HEK293 (cell line): ENCODE results near the gene ZBTB8A.

Experiments
- CTCF ChIA-PET: fragments of 350-600 bp; formaldehyde crosslinking; extraction: SDS; loops from one replicate; lab custom pipeline; 2021; ENCODE audit warnings: antibody characterized with exemption; lab: Yijun Ruan, JAX
- POLR2A ChIA-PET: fragments of 300-600 bp; formaldehyde crosslinking; extraction: SDS; loops from one replicate; lab custom pipeline; 2020; ENCODE audit warnings: antibody characterized with exemption, inconsistent platforms; lab: Yijun Ruan, JAX
- H3K27ac ChIP-seq: fragments of 200-500 bp; sonication (Bioruptor generic); 2 replicates; pipeline ENCODE4 v1.5.1; 2014; ENCODE audit warnings: low read depth, low read length, control low read depth, inconsistent platforms; ENCODE audit errors: extremely low read depth
- H3K36me3 ChIP-seq, 2 experiments: fragments of 200-500 bp in 1 of 2; sonication (Bioruptor generic) in 1 of 2; 1 replicate in 1 of 2; 2 replicates in 1 of 2; pipeline ENCODE4 v1.5.1; 2014 to 2017; ENCODE audit warnings: inconsistent platforms in 2 of 2, low read length in 2 of 2; ENCODE audit not compliant: control insufficient read depth in 2 of 2, insufficient read depth in 1 of 2
- H3K4me1 ChIP-seq: fragments of 200-500 bp; sonication (Bioruptor generic); 2 replicates; pipeline ENCODE4 v1.5.1; 2014; ENCODE audit warnings: mild to moderate bottlenecking, low read length, inconsistent platforms; ENCODE audit not compliant: control insufficient read depth, insufficient read depth
- H3K4me3 ChIP-seq: 2 replicates; pipeline ENCODE4 v1.5.1; 2011; ENCODE audit warnings: low read depth, mild to moderate bottlenecking, control low read depth, low read length, moderate library complexity
- H3K9me3 ChIP-seq: fragments of 200-500 bp; sonication (Bioruptor generic); 2 replicates; pipeline ENCODE4 v1.5.1; 2014; ENCODE audit warnings: low read depth, low read length, inconsistent platforms; ENCODE audit not compliant: control insufficient read depth, insufficient read depth
- KLF7 ChIP-seq: fragments of 450-650 bp; formaldehyde crosslinking; IDR thresholded peaks from 2 replicates; pipeline ENCODE4 v1.5.1; 2016; ENCODE audit warnings: missing biosample characterization, missing genetic modification characterization, borderline replicate concordance
- SETDB1 ChIP-seq: IDR thresholded peaks from one replicate; pipeline ENCODE4 v1.6.1; 2017; ENCODE audit warnings: mild to moderate bottlenecking, low read length, moderate library complexity, mixed read lengths; ENCODE audit not compliant: insufficient read length
- WT1 ChIP-seq: fragments of 450-650 bp; formaldehyde crosslinking; IDR thresholded peaks from 2 replicates; pipeline ENCODE4 v1.5.1; 2016; ENCODE audit warnings: missing biosample characterization, missing genetic modification characterization
- ZBTB21 ChIP-seq: fragments of 450-650 bp; formaldehyde crosslinking; IDR thresholded peaks from 2 replicates; pipeline ENCODE4 v1.5.1; 2017; ENCODE audit warnings: missing biosample characterization, missing genetic modification characterization
- ZBTB8A ChIP-seq: fragments of 450-650 bp; formaldehyde crosslinking; IDR thresholded peaks from 2 replicates; pipeline ENCODE4 v1.5.1; 2016; ENCODE audit warnings: missing biosample characterization, missing genetic modification characterization
- ZNF132 ChIP-seq: fragments of 450-650 bp; formaldehyde crosslinking; IDR thresholded peaks from 2 replicates; pipeline ENCODE4 v1.5.1; 2017; ENCODE audit warnings: missing biosample characterization, missing genetic modification characterization, borderline replicate concordance
- ZNF223 ChIP-seq: fragments of 450-650 bp; formaldehyde crosslinking; IDR thresholded peaks from 2 replicates; pipeline ENCODE4 v1.5.1; 2016; ENCODE audit warnings: missing biosample characterization, missing genetic modification characterization
- ZNF266 ChIP-seq: fragments of 450-650 bp; formaldehyde crosslinking; IDR thresholded peaks from 2 replicates; pipeline ENCODE4 v1.5.1; 2016; ENCODE audit warnings: missing biosample characterization, missing genetic modification characterization, low read depth
- ZNF354C ChIP-seq: fragments of 450-650 bp; formaldehyde crosslinking; IDR thresholded peaks from 2 replicates; pipeline ENCODE4 v1.5.1; 2016; ENCODE audit warnings: missing biosample characterization, missing genetic modification characterization, low read depth, borderline replicate concordance
- ZNF426 ChIP-seq: fragments of 450-650 bp; formaldehyde crosslinking; IDR thresholded peaks from 2 replicates; pipeline ENCODE4 v1.5.1; 2017; ENCODE audit warnings: missing biosample characterization, missing genetic modification characterization, mild to moderate bottlenecking, inconsistent platforms, moderate library complexity
- ZNF501 ChIP-seq: fragments of 450-650 bp; formaldehyde crosslinking; IDR thresholded peaks from 2 replicates; pipeline ENCODE4 v1.5.1; 2016; ENCODE audit warnings: missing biosample characterization, missing genetic modification characterization
- ZNF529 ChIP-seq: fragments of 450-650 bp; formaldehyde crosslinking; IDR thresholded peaks from 2 replicates; pipeline ENCODE4 v1.5.1; 2017; ENCODE audit warnings: missing genetic modification characterization, missing biosample characterization; ENCODE audit not compliant: insufficient replicate concordance
- ZNF664 ChIP-seq: fragments of 450-650 bp; formaldehyde crosslinking; IDR thresholded peaks from 2 replicates; pipeline ENCODE4 v1.5.1; 2016; ENCODE audit warnings: missing biosample characterization, missing genetic modification characterization
- ZNF768 ChIP-seq: fragments of 450-650 bp; formaldehyde crosslinking; IDR thresholded peaks from 2 replicates; pipeline ENCODE4 v1.5.1; 2018; ENCODE audit warnings: missing biosample characterization, mild to moderate bottlenecking, missing genetic modification characterization
- ZNF791 ChIP-seq: fragments of 450-650 bp; formaldehyde crosslinking; IDR thresholded peaks from 2 replicates; pipeline ENCODE4 v1.5.1; 2016; ENCODE audit warnings: missing biosample characterization, missing genetic modification characterization
- TF ChIP-seq, protein P1 (sequence below): fragments of 450-650 bp; formaldehyde crosslinking; IDR thresholded peaks from 2 replicates; pipeline ENCODE4 v1.5.1; 2017; ENCODE audit warnings: missing biosample characterization, missing genetic modification characterization
- TF ChIP-seq, protein P2 (sequence below): fragments of 450-650 bp; formaldehyde crosslinking; IDR thresholded peaks from 2 replicates; pipeline ENCODE4 v1.5.1; 2016; ENCODE audit warnings: missing biosample characterization, missing genetic modification characterization
- TF ChIP-seq, protein P3 (sequence below): fragments of 450-650 bp; formaldehyde crosslinking; IDR thresholded peaks from 2 replicates; pipeline ENCODE4 v1.5.1; 2016; ENCODE audit warnings: missing biosample characterization, missing genetic modification characterization
- TF ChIP-seq, protein P4 (sequence below): fragments of 450-650 bp; formaldehyde crosslinking; IDR thresholded peaks from 2 replicates; pipeline ENCODE4 v1.5.1; 2016; ENCODE audit warnings: missing biosample characterization, missing genetic modification characterization
- TF ChIP-seq, protein P5 (sequence below): fragments of 450-650 bp; formaldehyde crosslinking; optimal IDR thresholded peaks from 2 replicates; pipeline ENCODE3; 2016; ENCODE audit warnings: missing biosample characterization, mild to moderate bottlenecking, missing genetic modification characterization

ZBTB8A gene

DNA sequence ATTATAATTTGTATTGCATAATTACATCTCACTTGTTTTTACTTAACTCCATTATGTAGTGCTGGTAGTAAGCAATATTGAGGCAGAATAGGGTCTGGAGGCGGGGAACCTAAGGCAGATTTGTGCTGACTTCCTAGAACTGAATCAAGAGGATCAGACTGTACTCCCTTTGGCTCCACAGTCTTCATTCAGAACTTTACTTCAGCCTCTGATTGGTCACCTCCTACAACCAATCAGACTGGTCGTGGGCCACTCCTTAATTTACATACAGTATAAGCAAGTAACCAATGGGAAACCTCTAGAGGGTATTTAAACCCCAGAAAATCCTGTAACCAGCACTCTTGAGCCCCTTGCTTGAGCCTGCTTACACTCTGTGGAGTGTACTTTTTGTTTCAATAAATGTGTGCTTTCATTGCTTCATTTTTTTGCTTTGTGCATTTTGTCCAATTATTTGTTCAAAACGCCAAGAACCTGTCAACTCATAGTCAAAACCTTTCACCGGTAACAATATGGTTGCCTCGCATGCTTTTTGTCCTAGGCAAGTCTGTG is 79.5 kb downstream of the ZBTB8A start:
- POLR2A ChIA-PET = no interaction called here
- CTCF ChIA-PET = interaction anchor here (1.5 kb wide), 1 partner anchor 98 kb away, joined by 9 read pairs; no protein-coding TSS in a partner anchor

DNA sequence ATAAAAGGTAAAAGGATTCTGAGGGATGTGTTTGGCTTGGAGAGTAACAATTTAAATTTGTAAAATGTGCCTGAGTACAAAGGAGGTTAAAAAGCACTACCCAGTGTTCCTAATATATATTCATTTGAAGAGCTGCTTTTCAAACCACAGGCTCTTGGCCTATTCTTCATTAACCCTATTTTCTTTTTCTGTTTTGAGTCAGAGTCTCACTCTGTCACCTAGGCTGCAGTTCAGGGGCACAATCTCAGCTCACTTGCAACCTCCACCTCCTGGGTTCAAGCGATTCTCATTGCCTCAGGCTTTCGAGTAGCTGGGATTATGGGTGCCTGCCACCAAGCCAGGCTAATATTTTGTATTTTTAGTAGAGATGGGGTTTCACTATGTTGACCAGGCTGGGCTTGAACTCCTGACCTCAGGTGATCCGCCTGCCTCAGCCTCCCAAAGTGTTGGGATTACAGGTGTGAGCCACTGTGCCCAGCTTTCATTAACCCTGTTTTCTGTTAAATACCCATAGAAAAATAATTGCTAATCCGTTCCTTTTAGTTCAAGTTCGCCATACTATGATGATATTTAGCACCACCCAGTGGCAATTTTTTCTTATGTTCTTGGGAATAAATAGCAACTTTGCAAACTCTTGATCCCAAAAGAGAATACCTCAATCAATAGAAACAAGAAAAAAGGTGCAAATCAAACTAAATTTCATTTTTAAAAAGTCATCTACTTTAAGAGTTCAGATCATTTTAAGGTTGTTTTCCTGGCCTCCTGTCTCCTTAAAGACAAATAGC is 80.7 kb downstream of the ZBTB8A start:
- ChIA-PET POLR2A (no interaction called here), CTCF (interaction anchor here (0.6 to 1.5 kb wide), 8 partner anchors 7 to 218 kb away, joined by 3 to 9 read pairs (median 4); no protein-coding TSS in a partner anchor)
- no peak overlapping the region for H3K27ac ChIP-seq
- TF ChIP-seq ZBTB21 (tag by site-specific recombination) (no peak), ZNF768 (tag by site-specific recombination) (no peak), ZNF266 (no peak), KLF7 (tag by site-specific recombination) (no peak), WT1 (tag by site-specific recombination) (no peak), ZNF791 (tag by site-specific recombination) (no peak), ZNF354C (no peak), ZNF529 (tag by site-specific recombination) (no peak), ZBTB8A (tag by site-specific recombination) (no peak)
- TF ChIP-seq, protein P1, sequence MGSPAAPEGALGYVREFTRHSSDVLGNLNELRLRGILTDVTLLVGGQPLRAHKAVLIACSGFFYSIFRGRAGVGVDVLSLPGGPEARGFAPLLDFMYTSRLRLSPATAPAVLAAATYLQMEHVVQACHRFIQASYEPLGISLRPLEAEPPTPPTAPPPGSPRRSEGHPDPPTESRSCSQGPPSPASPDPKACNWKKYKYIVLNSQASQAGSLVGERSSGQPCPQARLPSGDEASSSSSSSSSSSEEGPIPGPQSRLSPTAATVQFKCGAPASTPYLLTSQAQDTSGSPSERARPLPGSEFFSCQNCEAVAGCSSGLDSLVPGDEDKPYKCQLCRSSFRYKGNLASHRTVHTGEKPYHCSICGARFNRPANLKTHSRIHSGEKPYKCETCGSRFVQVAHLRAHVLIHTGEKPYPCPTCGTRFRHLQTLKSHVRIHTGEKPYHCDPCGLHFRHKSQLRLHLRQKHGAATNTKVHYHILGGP = no peak
- TF ChIP-seq, protein P2, sequence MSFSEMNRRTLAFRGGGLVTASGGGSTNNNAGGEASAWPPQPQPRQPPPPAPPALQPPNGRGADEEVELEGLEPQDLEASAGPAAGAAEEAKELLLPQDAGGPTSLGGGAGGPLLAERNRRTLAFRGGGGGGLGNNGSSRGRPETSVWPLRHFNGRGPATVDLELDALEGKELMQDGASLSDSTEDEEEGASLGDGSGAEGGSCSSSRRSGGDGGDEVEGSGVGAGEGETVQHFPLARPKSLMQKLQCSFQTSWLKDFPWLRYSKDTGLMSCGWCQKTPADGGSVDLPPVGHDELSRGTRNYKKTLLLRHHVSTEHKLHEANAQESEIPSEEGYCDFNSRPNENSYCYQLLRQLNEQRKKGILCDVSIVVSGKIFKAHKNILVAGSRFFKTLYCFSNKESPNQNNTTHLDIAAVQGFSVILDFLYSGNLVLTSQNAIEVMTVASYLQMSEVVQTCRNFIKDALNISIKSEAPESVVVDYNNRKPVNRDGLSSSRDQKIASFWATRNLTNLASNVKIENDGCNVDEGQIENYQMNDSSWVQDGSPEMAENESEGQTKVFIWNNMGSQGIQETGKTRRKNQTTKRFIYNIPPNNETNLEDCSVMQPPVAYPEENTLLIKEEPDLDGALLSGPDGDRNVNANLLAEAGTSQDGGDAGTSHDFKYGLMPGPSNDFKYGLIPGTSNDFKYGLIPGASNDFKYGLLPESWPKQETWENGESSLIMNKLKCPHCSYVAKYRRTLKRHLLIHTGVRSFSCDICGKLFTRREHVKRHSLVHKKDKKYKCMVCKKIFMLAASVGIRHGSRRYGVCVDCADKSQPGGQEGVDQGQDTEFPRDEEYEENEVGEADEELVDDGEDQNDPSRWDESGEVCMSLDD (tag by site-specific recombination) = no peak
- TF ChIP-seq, protein P3, sequence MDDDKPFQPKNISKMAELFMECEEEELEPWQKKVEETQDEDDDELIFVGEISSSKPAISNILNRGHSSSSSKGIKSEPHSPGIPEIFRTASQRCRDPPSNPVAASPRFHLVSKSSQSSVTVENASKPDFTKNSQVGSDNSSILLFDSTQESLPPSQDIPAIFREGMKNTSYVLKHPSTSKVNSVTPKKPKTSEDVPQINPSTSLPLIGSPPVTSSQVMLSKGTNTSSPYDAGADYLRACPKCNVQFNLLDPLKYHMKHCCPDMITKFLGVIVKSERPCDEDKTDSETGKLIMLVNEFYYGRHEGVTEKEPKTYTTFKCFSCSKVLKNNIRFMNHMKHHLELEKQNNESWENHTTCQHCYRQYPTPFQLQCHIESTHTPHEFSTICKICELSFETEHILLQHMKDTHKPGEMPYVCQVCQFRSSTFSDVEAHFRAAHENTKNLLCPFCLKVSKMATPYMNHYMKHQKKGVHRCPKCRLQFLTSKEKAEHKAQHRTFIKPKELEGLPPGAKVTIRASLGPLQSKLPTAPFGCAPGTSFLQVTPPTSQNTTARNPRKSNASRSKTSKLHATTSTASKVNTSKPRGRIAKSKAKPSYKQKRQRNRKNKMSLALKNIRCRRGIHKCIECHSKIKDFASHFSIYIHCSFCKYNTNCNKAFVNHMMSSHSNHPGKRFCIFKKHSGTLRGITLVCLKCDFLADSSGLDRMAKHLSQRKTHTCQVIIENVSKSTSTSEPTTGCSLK (tag by site-specific recombination) = no peak
- TF ChIP-seq, protein P4, sequence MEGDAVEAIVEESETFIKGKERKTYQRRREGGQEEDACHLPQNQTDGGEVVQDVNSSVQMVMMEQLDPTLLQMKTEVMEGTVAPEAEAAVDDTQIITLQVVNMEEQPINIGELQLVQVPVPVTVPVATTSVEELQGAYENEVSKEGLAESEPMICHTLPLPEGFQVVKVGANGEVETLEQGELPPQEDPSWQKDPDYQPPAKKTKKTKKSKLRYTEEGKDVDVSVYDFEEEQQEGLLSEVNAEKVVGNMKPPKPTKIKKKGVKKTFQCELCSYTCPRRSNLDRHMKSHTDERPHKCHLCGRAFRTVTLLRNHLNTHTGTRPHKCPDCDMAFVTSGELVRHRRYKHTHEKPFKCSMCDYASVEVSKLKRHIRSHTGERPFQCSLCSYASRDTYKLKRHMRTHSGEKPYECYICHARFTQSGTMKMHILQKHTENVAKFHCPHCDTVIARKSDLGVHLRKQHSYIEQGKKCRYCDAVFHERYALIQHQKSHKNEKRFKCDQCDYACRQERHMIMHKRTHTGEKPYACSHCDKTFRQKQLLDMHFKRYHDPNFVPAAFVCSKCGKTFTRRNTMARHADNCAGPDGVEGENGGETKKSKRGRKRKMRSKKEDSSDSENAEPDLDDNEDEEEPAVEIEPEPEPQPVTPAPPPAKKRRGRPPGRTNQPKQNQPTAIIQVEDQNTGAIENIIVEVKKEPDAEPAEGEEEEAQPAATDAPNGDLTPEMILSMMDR (tag by site-specific recombination) = no peak
- TF ChIP-seq, protein P5, sequence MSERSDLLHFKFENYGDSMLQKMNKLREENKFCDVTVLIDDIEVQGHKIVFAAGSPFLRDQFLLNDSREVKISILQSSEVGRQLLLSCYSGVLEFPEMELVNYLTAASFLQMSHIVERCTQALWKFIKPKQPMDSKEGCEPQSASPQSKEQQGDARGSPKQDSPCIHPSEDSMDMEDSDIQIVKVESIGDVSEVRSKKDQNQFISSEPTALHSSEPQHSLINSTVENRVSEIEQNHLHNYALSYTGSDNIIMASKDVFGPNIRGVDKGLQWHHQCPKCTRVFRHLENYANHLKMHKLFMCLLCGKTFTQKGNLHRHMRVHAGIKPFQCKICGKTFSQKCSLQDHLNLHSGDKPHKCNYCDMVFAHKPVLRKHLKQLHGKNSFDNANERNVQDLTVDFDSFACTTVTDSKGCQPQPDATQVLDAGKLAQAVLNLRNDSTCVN (tag by site-specific recombination) = no peak
- no peak overlapping the region for H3K4me3 ChIP-seq
- H3K9me3 ChIP-seq = no peaks in the 10 kb centered on the region
- peaks cover 0 to 36% of the 10 kb centered on the region in 2 experiments; a peak in 2 of 3 replicates for H3K36me3 ChIP-seq
- no peaks in the 10 kb centered on the region for H3K4me1 ChIP-seq

More for the DNA sequence above, 79.5 kb downstream of the ZBTB8A start:
- Histone ChIP-seq H3K27ac (no peak overlapping the region), H3K9me3 (no peaks in the 10 kb centered on the region), H3K36me3 (peaks cover 0 to 29% of the 10 kb centered on the region in 2 experiments; a peak in 2 of 3 replicates), H3K4me3 (no peak overlapping the region), H3K4me1 (no peaks in the 10 kb centered on the region)
- TF ChIP-seq SETDB1 = no peak
- no peak for TF ChIP-seq ZNF132 (tag by site-specific recombination)
- no peak for TF ChIP-seq ZNF664 (tag by site-specific recombination)
- TF ChIP-seq ZNF501 (tag by site-specific recombination) = no peak
- TF ChIP-seq ZNF223 = no peak
- no peak for TF ChIP-seq ZNF426 (tag by site-specific recombination)
